Stimulated activated CD8-positive, alpha-beta memory T cell treated with anti-CD3 and anti-CD28 coated beads, Interleukin-12 subunit alpha, Interleukin-12 subunit beta, amount 100 ng/mL, for 1 hour (primary cell): ENCODE data around the gene MERTK.
A peak's percentile ranks its signal among the peaks of the same experiment; 100 is the strongest.
"Not testable (repeated sequence)": the region's sequence is repeated elsewhere in the genome, so short reads cannot be mapped to it uniquely, and the experiment has no call there.

Experiments
- DNase-seq: peaks from one replicate; pipeline ENCODE4 v3.0.0-alpha.2; 2020; ENCODE audit warnings: low read depth

Gene MERTK

GRCh38 chr2:111897924-111898702 lies at the start of gene MERTK:
Gene MERTK, plus strand, starts transcription at chr2:111898607. Its CDS starts 129 bp downstream, at chr2:111898736.
- DNase-seq: peak; percentile 24

- not testable (repeated sequence) for DNase-seq
Observed at GRCh38 chr2:111850646-111851045, 47.8 kb upstream of the MERTK start.

GRCh38 chr2:111852544-111852943 lies 45.9 kb upstream of the MERTK start:
- not testable (repeated sequence) for DNase-seq

- DNase-seq: not testable (repeated sequence)
Observed at GRCh38 chr2:111860005-111860404, 38.4 kb upstream of the MERTK start.

- not testable (repeated sequence) for DNase-seq
Observed at GRCh38 chr2:111865124-111865523, 33.3 kb upstream of the MERTK start.

GRCh38 chr2:111872806-111873205 lies 25.6 kb upstream of the MERTK start:
- DNase-seq: not testable (repeated sequence)

GRCh38 chr2:111883661-111884591 lies 14.5 kb upstream of the MERTK start, which contains the start of gene ANAPC1:
Gene ANAPC1, minus strand, starts transcription at chr2:111884193. Its CDS starts 3,368 bp downstream, at chr2:111880825.
- peak; percentile 74 for DNase-seq

GRCh38 chr2:111884592-111884964 lies 13.8 kb upstream of the MERTK start:
- no peak for DNase-seq

GRCh38 chr2:111896024-111896423 lies 2.4 kb upstream of the MERTK start:
- DNase-seq: no peak

- no peak for DNase-seq
Observed at GRCh38 chr2:111896576-111896975, 1.8 kb upstream of the MERTK start.

GRCh38 chr2:111897630-111897923 lies 830 bp upstream of the MERTK start:
- no peak for DNase-seq

- no peak for DNase-seq
Observed at GRCh38 chr2:111898703-111899514, 502 bp downstream of the MERTK start.

GRCh38 chr2:111900859-111901258 lies 2.5 kb downstream of the MERTK start:
- DNase-seq: no peak

GRCh38 chr2:111903516-111903915 lies 5.1 kb downstream of the MERTK start:
- no peak for DNase-seq

GRCh38 chr2:111903930-111904439 lies 5.6 kb downstream of the MERTK start:
- DNase-seq: no peak

GRCh38 chr2:111904726-111905474 lies 6.5 kb downstream of the MERTK start:
- no peak for DNase-seq

- DNase-seq: not testable (repeated sequence)
Observed at GRCh38 chr2:111905475-111905869, 7.1 kb downstream of the MERTK start.

- DNase-seq: no peak
Observed at GRCh38 chr2:111905990-111906735, 7.8 kb downstream of the MERTK start.

- no peak for DNase-seq
Observed at GRCh38 chr2:111908578-111908977, 10.2 kb downstream of the MERTK start.

- DNase-seq: no peak
Observed at GRCh38 chr2:111909079-111909478, 10.7 kb downstream of the MERTK start.
